NCI-H1436 treated with DMSO at 0.1 percent for 48 hours (cell line): Measurements from ENCODE around the gene CD36.

Source experiments
- DNase-seq: peaks from one replicate; lab custom pipeline; 2025; lab: John Stamatoyannopoulos, UW

CD36 gene

GRCh38 chr7:80624763-80625162, 13.7 kb upstream of the CD36 start:
- no peak for DNase-seq

GRCh38 chr7:80629023-80629422, 9.4 kb upstream of the CD36 start:
- no peak for DNase-seq

DNA sequence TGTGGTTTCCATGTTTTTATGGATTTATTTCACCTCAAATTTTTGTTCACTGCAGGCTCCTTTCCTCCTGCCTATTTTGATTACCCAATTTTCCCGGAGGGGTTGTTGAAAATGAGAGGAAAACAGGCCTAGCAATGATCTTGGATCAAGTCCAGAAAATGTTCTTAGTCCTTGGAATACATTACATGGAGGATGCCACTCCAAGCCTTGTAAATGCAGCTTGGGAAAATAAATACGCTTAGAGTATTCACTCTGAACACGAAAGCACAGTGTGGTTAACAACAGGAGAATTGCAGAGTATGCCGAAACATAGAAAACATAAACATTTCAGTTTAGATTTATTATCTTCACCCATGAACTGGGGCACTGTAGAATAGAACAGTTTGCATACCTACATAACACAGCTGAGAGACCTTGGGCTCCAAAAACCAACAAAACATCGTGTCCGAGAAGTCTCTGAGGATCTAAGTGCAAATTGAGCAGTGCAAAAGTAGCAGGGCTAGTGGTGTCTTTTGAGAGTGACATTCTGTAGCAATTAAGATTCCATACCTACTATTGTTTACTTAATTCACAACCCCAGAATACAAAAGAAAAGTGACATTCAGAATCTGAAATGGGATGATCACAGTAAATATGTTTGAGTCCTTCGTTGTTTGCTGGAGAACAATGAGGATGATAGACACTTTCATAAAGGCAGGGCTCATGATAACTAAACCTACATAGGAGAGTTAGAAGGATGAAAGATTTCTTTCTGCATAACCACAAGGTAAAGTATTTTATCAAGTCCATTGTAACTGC, 7.6 kb upstream of the CD36 start:
- peak; percentile 38 for DNase-seq

DNA sequence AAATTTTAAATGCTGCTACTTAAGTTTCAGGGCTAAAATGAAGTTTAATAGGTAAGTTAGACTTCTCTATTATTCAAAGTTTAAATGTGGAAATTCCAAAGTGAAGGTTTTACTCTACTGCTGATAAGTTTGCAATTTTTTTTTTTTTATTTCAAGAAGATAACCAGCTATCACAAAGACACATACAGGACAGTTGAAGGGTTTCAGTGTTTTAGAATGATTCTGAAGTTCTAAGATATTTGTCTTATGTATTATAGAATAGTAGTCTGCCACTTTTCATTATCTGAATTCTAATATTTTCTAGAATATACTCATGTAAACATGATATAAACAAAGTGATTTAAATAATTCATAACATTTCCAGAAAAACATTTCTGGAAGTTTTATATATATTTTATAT, 7.0 kb upstream of the CD36 start:
- no peak for DNase-seq

DNA sequence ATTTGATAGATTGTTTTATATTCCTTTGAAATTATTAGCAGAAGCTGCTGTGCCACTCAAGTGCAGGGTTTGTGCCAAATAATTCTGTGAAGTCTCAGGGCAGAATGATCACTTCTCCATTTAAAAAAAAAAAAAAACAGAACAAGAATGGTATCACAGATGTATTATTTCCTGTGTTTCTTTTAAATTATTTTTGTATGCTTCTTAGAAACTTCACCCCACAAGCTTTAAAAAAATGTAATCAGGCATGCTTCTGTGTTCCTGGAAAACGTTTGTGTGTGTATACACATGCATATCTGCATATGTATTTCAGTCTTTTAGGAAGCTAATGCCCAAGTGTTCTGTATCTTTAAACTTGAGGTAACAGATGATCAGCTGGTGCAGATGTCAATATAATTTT, 6.3 kb upstream of the CD36 start:
- no peak for DNase-seq

DNA sequence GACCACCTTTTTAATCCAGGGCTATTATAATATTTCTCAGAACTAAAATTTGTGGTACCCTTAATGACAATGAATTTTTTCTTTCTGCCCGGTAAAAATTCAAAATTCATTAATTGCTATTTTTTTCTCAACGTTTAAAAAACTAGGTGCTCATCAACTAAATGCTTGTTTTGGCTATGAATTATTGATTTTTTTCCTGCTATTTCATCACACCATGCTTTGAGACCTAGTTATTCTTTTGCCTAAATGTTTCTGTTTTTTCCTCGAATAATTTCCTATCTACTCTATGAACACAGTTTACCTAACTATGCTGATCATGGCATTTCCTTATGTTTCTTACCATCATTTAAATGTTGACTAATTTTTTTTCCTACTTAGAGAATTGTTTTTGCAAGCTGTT, 5.6 kb upstream of the CD36 start:
- no peak for DNase-seq

DNA sequence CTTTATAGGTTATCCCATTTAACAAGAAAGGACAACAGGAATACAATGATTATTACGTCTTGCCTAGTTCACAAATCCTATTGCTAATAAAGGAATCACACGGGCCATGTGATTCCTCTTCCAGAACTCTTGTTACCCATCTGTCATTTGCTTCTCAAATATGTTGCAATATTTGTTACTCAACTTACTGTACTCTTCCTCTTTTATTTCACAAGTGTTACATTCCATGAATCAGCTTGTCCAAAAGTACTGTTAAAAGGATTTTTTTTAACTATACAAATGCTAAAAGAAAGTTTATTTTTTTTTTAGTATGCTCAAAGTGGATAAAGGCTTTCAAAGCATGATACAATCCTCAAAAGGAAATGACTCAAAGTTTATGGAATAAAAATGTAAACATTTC, 3.9 kb upstream of the CD36 start:
- DNase-seq: no peak

GRCh38 chr7:80635533-80635932, 2.9 kb upstream of the CD36 start:
- DNase-seq: no peak

- peak; percentile 43 for DNase-seq
Measured at GRCh38 chr7:80635998-80636397, 2.4 kb upstream of the CD36 start.

DNA sequence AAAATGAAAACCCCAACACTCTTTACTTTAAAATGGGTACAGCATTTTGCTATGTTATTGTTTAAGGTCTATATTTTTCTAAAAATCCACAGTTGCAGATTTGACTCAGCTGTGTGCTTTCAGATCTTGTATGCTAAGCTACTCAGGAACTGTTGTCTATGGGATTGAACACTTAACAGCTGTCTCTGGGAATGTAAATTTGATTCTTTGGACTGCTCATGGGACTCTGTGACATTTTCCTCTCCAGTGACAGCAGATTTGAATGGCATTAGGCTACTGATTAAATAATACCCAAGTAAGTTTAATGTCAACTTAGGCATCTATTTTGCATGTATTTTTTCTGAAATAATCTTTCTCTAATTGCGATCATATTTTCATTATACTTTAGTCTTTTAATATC, 1.7 kb upstream of the CD36 start:
- DNase-seq: no peak

DNA sequence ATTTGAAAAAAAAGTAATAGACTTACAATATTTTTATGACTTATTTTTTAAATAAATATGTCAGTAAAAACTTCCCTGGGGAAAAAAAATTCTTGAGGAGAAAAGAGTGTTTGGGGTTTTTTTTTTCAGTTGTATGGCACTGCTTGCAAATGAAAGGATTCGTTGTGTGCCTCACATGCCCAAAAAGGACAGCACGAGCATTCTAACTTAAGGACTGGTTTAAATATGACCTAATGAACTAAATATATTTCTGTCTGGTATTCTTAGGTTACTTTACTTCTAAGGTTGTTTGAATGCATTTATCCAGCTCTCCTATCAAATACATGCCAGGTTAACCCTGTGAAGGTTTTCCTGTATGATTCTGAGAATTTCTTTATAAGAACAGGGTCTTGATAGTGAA, 988 bp upstream of the CD36 start:
- DNase-seq: no peak

GRCh38 chr7:80639011-80639410, 569 bp downstream of the CD36 start:
- DNase-seq: no peak

DNA sequence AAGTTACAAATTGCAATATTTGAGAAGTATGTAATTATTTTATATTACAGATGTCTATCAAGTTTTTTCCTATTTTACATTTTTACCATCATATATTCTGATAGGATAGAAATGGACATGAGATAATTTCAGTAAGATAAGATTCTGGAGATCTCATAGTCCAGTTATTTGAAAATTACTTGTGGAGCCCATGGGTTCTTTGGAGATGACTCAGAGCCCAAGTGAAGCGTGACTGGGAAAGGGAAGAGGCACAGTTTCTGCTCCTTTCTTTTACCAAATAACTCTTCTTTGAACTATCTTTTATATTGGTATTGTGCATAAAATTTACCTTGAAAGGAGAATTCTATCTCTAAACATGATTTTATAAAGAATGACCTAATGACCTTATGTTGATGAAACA, 2.4 kb downstream of the CD36 start:
- DNase-seq: no peak

DNA sequence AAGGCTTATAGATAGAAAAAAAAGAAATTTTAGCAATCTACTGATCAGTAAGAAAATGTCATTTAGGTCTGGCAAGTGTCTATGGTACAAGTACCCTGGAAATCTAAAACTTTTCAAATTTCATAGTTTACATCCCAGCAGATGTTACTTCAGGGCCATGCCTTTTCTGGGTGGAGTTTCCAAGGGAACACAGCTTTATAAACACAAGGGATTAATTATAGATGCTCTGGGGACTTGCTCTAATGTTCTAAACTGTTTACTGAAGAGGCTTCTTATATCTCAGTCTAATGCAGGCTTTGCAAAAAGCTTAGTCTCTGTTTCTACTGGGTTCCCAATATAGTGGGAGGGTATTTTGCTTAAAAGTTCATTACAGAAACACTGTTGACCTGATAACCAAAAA, 3.1 kb downstream of the CD36 start:
- DNase-seq: peak; percentile 39

DNA sequence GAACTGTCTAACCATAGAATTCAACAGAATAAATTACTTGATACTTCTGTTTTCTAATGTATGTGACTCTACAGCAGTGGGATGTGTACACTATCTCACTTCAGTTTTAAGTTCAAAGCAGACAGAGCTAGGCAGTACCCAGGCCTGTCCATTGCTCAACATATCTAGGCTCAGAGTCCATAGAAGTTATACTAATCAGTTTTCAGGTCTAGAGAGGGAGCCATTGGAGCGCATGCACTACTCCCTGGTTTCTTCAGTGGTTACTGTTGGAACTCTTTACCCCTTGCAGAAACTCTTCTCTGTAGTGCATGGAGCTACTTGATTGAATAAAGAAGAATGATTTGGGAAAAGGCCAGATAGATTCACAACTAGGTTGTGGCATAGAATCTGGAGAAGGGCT, 4.4 kb downstream of the CD36 start:
- DNase-seq: no peak

DNA sequence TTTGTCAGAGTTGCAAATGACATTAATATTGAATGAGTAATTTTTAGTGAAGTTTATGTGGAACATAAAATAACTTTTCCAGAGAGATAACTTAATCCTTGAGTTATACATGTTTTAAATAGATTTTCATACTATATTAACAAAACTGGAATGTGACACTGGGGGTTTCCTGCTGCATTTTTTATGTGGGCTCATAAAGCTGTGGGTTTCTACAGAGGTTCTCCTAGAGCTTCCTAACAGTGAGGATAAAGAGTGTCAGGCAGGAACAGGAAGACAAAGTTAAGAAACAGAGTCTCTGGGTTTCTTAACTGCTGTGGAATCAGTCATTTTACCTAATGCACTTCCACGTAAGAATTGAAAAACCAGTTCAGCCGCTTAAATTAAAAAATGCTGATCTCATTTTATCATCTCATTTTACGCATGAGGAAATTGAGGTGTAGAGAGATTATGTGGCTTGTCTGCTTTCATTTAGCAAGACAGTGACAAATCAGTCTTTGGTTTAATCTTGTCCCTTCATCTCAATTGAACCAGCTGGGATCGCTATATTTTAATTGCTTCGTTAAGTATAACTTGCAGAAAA, 5.0 kb downstream of the CD36 start:
- DNase-seq: no peak

GRCh38 chr7:80644054-80644453, 5.6 kb downstream of the CD36 start:
- no peak for DNase-seq

- DNase-seq: no peak
Measured at GRCh38 chr7:80646083-80646865, 7.8 kb downstream of the CD36 start.

- DNase-seq: no peak
Measured at GRCh38 chr7:80647436-80647835, 9.0 kb downstream of the CD36 start.

GRCh38 chr7:80648031-80648600, 9.7 kb downstream of the CD36 start:
- no peak for DNase-seq

GRCh38 chr7:80649011-80649410, 10.6 kb downstream of the CD36 start:
- no peak for DNase-seq

- no peak for DNase-seq
Measured at GRCh38 chr7:80650030-80650429, 11.6 kb downstream of the CD36 start.

GRCh38 chr7:80651471-80651870, 13.0 kb downstream of the CD36 start:
- DNase-seq: no peak
